GM21529 (cell line): ENCODE data around the gene PDE8A.

ENCODE experiments used
- ATAC-seq: cut with Tn5 transposase; IDR thresholded peaks from one replicate; pipeline ENCODE4 v1.9.1; 2021; ENCODE audit not compliant: unreplicated experiment

PDE8A gene

DNA sequence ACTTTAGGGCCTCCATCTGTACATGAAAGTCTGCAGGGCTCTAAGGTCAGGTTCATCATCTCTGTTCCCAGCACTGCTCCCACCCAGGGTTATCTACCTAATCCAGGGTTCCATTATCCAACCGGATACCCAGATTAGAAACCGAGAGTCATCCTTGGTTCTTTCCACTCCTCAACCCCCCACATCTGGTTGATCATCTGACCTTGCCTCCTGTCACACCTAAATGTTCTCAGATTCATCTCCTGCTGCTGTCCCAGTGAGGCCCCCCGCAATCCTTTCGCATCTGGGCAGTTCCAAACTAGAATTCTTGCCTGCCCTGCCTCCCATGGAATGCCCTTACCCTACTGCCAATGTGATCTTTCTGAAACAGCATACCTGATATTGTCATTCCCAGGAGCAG is 136.5 kb downstream of the PDE8A start:
- ATAC-seq = no peak

DNA sequence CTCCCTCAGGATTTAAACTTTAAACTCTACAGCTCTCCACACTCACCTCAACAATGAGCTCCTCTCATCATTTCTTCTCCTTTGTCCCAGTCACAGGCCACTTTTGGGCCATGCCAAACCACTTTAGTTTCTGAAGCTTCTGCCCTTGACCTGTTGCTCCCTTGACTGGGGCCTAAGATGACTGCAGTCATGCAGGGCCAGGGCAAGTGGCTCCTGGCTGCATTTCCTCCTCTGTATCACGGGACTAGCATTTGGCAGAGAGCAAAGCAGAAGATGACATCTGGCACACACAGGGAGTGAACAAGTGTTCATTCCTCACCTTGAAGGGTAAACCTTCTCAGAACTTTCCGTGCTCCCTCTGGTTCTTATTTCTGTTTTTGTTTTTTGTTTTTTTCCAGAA is 136.9 kb downstream of the PDE8A start:
- no peak for ATAC-seq

DNA sequence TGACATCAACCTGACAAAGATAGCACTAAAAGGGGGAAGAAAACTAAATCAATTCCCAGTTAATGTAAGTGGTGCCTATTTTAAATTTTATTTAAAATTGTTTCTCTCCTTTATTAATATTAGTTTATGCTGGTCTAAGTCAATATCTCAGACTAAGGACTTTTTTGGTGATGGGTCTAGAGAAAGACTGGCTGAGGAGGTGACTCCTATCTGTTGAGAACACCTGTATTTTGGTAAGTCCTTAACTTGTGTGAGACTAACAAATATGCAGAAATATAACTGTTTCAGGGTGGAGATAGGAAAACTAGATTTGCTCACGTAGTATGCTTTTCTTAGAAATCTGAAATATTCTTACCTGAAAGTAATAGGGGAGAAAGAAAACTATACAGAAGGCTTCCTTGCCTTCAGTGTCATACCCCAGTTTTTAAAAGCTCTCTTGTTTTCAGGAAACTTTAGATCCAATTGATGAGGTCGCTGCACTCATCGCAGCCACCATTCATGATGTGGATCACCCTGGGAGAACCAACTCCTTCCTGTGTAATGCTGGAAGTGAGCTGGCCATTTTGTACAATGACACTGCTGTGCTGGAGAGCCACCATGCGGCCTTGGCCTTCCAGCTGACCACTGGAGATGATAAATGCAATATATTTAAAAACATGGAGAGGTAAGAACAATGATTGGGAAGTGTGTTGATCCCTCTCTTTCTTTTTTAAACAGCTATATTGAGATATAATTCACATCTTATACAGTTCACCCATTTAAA is 138.9 kb downstream of the PDE8A start:
- ATAC-seq = no peak

DNA sequence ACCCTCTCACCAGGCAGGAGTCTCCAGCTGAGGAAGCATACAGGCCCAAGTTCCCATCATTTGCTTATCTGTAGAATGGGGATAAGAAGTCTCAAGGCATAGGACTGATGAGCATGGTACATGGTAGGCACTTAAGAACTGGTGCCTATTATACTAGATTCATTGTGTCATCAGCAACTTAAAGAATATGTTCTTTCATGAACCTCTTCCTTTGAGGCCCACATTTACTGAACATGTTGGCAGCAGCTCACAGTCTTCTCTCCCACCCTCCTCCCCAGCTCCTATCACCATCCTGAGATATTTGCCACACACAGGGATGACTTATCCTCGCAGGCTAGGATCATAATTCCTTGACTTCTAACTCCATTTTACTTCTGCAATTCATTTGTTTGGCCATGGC is 142.5 kb downstream of the PDE8A start:
- no peak for ATAC-seq

DNA sequence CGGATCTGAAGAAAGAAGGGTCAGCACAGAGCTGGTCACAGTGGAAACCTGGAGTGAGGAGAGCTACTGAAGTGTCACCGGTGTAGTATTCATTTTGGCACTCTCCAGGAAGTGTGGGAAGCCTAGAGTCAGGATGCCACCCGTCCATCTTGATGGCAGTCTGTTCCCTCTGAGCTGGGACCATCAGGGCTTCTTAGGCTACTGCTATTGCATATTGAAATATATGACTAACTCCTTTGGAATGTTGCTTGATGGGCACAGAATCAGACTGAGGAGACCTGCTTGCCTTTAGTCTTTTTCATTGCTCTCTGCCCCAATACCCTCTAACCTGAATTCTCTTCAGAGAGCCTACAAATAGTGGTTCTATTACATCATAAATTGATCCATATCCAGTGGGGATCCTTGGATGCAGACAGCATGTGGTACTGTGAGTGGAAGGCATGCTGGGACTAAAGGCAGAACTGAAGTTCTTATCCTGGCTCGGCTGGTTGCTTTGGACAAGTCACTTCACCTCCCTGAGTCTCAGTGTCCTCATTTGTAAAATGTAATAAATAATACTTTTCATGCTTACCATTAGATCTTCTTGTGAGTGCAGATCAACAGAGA is 143.5 kb downstream of the PDE8A start:
- no peak for ATAC-seq

DNA sequence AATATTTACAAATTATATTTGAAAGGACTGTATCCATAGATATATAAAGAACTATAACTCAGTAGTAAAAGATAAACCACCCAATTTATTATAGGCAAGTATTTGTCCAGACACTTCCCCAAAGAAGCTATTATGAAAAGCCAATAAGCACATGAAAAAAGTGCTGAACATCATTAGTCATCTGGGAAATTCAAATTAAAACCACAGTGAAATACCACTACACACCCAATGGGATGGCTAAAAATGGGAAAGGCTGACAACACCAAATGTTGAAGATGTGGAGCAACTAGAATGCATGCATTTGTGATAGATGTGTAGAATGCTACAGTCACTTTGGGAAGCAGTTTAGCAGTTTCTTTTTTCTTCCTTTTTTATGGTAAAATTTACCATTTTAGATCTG is 147.0 kb downstream of the PDE8A start:
- no peak for ATAC-seq

DNA sequence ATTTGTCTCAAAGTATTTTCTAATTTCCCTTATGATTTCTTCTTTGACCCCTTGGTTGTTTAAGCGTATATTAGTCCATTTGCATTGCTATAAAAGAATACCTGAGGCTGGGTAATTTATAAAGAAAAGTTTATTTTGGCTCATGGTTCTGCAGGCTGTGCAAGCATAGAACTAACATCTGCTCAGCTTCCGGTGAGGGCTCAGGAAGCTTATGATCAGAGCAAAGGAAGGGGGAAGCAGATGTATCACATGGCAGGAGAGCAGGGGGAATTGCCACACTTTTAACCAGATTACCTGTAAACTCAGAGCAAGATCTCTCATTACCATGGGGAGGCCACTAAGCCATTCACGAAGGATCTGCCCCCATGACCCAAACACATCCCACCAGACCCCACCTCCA is 148.2 kb downstream of the PDE8A start:
- no peak for ATAC-seq

DNA sequence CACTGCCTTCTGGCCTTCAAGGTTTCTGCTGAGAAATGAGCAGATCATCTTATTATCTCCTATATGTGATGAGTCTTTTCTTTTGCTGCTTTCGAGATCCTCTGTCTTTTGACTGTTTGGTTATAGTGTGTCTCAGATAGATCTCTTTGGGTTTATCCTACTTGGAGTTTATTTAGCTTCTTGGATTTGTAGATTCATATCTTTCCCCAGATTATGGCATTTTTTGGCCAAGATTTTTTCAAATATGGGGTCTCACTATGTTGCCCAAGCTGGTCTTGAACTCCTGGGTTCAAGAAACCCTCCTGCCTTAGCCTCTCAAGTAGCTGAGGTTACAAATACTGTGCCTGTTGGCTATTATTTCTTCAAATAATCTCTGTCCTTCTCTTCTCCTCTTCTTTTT is 150.3 kb downstream of the PDE8A start:
- ATAC-seq = no peak

DNA sequence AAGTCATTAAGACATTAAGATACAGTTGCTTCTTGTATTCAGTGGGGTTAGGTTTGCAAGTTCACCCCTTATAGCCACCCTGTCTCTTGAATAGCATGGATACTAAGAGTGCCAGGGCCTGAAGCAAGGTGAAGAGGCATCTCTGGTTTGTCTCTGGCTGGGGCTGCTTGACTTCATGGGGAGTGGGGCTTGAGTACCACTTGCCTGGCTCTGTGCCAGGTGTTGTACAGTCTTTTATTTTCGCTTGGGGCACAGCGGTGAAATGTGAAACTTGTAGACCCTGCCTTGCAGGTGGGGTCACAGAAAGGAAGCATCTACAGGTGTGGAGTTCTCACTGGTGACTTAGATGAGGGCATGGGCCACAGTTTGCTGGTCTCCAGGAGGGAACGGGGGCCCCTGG is 152.1 kb downstream of the PDE8A start:
- ATAC-seq = no peak

DNA sequence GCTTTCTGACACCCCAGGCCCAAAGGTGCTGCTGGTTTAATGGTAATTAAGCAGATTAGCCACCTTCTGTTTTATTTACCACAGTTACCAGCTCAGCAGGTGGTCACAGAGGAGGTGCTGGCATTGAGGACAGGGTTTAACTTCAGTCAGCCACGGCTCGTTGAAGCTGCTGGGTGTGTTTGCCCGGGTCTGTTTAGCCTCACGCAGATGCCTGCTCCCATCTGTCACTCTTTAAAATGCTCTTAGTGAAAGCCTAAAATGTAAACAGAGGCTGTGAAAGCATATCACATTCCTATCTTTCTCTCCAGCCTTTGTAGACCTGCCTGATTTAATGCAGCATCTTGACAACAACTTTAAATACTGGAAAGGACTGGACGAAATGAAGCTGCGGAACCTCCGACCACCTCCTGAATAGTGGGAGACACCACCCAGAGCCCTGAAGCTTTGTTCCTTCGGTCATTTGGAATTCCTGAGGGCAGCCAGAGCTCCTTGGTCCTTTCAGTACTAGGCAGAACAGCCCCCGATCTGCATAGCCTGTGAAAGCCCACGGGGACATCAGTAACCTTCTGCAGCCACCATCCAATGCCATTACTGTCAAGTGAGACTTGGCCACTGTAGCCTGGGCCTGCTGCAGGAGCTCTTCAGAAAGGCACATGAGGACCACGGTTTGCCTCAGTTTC is 156.0 kb downstream of the PDE8A start:
- no peak for ATAC-seq

DNA sequence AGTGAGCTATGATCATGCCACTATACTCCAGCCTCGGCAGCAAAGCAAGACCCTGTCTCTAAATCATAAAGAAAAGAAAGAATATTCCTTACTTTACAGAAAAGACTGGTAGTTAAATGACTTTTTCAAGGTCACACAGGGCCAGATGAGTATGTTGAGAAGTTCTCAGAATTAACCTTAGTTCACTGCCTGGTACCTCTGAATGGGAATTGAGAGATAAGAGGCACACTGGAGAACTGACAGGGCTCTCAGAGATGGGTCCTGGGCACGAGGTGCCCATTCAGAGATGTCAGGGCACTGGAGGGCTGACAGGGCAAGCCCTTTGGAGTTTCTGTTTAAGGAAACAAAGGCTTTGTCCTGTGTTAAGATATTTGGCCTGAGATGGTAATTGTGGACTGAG is 157.7 kb downstream of the PDE8A start:
- ATAC-seq = no peak

DNA sequence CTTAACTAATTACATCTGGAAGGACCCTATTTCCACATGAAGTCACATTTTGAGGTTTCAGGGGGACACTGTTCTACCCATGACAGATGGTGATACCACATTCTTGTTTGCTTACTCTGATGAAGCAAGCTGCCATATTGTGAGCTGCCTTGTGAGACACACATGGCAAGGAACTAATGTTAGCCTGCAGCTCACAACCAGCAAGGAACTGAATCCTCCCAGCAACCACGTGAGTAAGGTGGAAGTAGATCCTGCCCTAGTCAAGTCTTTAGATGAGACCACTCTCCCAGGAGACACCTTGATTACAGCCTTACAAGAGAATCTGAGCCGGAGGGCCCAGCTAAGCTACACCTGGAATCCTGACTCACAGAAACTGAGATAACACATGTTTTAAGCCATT is 160.1 kb downstream of the PDE8A start:
- no peak for ATAC-seq

DNA sequence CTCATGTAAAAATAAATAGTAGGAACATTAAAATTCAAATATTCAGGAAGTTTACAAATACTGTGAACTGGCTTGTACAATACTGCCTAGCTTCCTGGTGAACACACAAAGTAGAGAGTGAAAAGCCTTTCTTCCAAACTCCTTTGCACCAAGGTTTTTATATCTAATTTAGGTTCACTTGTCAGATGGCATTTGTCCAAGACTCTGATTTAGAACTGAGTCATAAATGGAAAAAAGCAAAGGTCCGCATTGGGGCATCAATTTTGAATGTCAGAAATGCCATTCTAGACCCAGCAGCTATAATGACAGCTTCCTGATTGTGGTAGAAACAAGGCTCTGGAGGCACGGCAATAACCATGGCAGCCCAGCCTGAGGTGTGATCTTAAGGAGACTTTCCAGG is 160.7 kb downstream of the PDE8A start:
- no peak for ATAC-seq

DNA sequence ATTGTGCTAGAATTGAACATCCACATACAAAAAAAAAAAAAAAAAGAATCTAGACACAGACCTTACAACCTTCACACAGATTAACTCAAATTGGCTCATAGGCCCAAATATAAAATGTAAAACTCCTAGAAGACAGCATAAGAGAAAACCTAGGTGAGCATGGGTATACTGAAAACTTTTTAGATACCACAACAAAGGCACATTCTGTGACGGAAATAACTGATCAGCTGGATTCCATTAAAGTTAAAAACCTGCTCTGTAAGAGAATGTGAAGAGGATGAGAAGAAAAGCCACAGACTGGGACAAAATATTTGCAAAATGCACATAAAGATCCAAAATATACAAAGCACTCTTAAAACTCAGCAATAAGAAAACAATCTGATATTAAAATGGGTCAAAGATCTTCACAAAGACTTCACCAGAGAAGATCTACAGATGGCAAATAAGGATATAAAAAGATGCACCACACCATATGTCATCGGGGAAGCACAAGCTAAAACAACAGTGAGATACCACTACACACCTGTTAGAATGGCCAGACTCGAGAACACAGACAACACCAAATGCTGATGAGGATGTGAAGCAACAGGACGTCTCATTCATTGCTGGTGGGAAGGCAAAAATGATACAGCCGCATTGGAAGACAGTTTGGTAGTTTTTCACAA is 167.9 kb downstream of the PDE8A start:
- ATAC-seq = no peak

DNA sequence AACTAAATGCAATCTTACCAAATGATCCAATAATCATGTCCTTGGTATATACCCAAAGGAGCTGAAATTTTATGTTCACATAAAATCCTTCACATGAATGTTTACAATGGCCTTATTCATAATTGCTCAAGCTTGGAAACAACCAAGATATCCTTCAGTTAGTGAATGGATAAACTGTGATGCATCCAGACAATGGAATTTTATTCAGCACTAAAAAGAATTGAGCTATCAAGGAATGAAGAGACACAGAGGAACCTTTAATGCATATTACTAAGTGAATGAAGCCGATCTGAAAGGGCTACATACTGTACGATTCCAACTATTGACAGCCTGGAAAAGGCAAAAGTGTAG is 168.4 kb downstream of the PDE8A start:
- no peak for ATAC-seq

DNA sequence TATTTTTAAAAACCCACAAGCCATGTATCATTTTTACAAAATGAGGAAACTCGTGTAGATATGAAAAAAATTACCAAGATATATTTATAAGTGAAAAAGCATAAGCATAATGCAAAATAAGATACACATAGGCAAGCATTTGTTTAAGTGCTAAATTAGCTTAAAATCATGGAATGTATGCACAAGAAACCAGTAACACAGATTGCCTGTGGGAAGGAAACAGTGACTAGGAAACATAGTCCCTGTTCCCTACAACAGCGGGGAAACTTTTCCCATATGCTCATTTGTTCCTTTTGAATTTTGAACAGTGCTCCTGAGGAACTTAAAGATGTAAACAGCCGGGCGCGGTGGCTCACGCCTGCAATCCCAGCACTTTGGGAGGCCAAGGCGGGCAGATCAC is 169.5 kb downstream of the PDE8A start:
- ATAC-seq = no peak

DNA sequence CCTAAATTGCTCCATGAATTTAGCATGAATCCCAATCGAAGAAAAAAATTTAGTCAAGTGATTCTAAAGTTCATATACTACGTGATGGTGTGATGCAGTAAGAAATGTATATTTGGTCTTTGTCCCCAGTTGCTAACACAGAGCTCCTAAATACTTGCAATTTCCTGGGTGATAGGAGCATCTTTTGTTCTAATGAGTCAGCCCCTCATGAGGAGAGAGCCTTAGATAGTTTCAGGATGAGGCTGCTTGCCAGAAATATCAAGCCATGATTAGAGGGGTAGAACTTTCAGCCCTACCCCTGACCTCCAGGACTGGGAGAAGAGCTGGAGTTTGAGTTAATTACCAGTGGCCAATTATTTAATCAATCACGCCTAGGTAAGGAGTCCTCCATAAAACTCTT is 170.2 kb downstream of the PDE8A start:
- no peak for ATAC-seq

DNA sequence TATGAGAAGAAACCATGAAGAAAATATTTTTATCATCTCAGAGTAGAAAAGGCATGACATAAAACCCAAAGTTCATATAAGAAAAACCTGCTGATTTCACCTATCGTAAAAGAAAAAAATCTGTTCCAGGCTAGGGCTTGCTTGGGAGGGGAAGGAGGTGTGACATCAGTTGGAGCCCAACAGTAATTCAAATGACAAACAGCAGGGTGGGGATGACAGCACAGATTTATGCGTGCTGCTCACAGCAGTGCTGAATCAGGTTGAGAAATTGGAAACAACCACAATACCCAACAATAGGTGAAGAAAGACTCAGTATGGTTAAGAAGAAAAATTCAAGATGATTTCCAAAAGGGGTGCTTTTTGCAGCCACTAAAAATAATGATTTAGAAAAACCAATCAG is 172.4 kb downstream of the PDE8A start:
- no peak for ATAC-seq

DNA sequence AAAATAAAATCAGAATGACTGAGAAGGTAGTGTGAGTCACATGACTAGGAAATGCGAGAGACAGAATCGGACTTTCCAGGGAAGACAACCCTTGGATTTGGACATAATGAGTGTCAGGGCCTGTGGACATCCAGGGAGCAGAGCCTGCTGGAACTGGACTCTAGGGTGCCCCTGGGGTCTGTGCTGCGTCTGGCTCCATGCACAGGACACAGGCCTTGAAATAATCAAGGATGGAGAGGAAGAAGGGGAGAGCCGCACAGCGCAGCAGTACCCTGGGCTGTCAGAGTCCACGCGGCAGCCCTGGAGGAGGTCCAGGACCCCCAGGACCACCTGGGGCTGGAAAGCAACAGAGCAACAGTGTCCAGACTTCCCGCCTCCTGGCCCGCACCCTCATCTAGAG is 173.7 kb downstream of the PDE8A start:
- ATAC-seq = no peak

DNA sequence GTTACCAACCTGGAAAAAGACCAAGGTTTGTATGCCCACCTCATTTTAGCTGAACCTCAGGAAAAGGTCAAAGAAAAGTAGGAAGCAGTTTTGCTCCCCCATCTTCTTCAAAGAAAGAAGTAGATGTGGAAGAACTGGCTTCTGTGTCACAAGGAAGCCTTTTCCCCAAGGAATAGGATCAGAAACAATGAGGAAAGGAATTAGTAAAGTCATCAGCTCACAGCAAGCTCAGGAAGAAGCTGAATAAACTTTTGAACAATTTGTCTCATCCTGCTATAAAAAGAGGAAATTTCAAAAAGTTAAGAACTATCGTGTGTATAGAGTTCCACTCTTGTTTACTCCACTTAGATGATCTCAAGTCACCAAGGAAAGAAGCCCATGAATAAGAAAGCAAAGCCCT is 174.2 kb downstream of the PDE8A start:
- no peak for ATAC-seq

DNA sequence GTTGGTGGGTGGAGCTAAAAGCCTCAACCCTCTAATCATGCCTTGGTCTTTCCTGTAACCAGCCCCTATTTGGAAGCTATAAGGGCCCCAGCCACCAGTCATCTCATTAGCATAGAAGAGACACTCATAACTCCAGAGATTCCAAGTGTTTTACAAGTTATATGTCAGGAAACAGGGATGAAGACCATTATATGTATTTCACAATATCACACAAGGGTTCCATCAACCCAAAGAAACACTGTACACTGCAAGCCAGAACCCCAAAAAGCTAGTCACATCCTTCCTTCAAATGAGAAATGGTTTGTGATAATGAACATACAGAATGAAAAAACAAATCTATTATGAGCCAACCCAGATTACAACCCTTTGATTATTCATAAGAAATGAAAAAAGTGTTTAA is 175.7 kb downstream of the PDE8A start:
- no peak for ATAC-seq

DNA sequence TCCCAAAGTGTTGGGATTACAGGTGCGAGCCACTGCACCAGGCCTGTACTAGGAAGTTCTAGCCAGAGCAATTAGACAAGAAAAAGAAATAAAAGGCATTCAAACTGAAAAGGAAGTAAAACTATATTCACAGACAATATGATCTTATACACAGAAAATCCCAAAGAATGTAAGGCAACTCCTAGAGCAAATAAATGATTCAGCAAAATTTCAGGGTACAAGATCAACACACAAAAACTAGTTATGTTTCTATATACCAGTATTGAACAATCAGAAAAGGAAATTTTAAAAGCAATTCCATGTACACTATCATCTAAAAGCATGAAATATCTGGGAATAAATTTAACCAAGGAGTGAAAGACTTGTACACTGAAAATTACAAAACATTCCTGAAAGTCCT is 180.6 kb downstream of the PDE8A start:
- no peak for ATAC-seq
